Subcutaneous adipose tissue (tissue), 4 donors: ENCODE measurements around the gene PSMG1. TPM values are rescaled to one million over a fixed set of nuclear protein-coding genes. Genes with fewer than 3 reads are reported as not detected.

Experiments used
- total RNA-seq, 4 donors: library from RNA; depleted of rRNA; stranded (reverse); fragments of >200 nt; gene quantifications; one replicate each; pipeline ENCODE4 v1.1.0, GENCODE V29; 2016
- TF ChIP-seq, protein P1 (sequence below): fragments of 450-650 bp; IDR thresholded peaks from one replicate; pipeline ENCODE4 v1.5.1; 2016; ENCODE audit warnings: low read depth, mild to moderate bottlenecking, control low read depth, antibody characterized with exemption, moderate library complexity

PSMG1 gene, protein sequence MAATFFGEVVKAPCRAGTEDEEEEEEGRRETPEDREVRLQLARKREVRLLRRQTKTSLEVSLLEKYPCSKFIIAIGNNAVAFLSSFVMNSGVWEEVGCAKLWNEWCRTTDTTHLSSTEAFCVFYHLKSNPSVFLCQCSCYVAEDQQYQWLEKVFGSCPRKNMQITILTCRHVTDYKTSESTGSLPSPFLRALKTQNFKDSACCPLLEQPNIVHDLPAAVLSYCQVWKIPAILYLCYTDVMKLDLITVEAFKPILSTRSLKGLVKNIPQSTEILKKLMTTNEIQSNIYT
- total RNA-seq, result 10 to 100 TPM in 3 of 4 donors, 1 to 10 TPM in 1; 8.9 to 40.6 (median 21.0) TPM

- TF ChIP-seq, protein P1, sequence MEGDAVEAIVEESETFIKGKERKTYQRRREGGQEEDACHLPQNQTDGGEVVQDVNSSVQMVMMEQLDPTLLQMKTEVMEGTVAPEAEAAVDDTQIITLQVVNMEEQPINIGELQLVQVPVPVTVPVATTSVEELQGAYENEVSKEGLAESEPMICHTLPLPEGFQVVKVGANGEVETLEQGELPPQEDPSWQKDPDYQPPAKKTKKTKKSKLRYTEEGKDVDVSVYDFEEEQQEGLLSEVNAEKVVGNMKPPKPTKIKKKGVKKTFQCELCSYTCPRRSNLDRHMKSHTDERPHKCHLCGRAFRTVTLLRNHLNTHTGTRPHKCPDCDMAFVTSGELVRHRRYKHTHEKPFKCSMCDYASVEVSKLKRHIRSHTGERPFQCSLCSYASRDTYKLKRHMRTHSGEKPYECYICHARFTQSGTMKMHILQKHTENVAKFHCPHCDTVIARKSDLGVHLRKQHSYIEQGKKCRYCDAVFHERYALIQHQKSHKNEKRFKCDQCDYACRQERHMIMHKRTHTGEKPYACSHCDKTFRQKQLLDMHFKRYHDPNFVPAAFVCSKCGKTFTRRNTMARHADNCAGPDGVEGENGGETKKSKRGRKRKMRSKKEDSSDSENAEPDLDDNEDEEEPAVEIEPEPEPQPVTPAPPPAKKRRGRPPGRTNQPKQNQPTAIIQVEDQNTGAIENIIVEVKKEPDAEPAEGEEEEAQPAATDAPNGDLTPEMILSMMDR, result no peak
Observed at GRCh38 chr21:39183272-39184049, at the start of gene PSMG1. TSS of gene PSMG1 (minus strand) at chr21:39183451. CDS start at chr21:39183385, 66 bp downstream.

DNA sequence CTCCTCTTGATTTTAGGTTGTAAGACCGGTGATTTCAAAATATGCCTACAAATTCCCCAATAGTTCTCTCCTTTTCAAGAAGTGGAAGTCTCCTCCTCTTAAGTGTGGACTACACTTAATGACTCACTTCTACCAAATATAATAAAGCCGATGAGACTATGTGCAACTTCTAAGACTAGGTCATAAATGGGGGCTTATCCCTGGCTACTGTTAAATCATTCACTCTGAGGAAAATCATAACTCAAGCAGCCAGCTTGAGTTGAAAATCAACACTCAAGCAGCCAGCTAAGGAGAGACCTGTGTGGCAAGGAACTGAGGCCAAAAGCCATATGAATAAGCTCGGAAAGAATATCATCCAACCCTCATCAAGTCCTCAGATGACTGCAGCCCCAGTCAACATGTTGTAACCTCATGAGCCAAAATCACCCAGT lies 49.6 kb upstream of the PSMG1 start:
- TF ChIP-seq, protein P1, result no peak

DNA sequence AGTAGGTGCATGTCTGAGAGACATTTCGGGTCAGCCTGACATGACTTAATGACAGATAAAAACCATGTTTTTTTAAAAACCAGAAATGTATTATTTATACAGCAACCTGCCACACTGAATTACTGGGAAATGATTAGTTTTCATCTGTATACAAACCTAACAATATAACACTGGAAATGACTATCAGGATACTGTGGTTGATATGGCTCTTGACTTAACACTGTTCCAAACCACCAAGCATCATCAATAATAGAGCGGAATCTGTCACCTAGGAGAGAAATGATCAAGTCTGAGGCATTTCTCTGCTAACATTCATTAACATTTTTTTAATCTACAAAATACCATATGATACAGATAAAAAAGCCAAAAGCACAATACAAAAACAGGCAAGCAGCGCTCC lies 41.7 kb upstream of the PSMG1 start:
- TF ChIP-seq, protein P1, result no peak

DNA sequence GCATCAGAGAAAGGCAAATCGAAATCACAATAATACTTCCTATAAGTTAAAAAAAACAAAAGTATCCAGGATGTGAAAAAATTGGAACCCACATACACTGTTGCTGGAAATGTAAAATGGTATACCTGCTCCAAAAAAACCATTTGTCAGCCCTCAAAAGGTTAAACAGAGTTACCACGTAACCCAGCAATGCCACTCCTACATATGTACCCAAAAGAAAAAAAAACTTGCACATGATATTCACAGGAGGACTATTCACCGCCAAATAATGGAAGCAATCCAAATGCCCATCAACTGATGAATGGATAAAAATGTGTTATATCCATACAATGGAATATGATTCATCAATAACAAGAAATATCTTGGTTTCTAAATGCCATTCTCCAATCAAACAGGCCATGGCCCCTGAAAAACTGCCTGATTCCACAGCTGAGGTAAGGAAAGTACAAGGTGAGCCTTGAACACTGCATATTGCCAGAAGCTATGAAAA lies 38.8 kb upstream of the PSMG1 start:
- TF ChIP-seq, protein P1, result no peak

- TF ChIP-seq, protein P1, result no peak
Observed at GRCh38 chr21:39221282-39221996, 38.2 kb upstream of the PSMG1 start.

- TF ChIP-seq, protein P1, result no peak
Observed at GRCh38 chr21:39220150-39220549, 36.9 kb upstream of the PSMG1 start.

- TF ChIP-seq, protein P1, result no peak
Observed at GRCh38 chr21:39218082-39218409, 34.8 kb upstream of the PSMG1 start.
